H1 (cell line): ENCODE data around the gene DHRS9. TPM values are rescaled to one million over a fixed set of nuclear protein-coding genes. Genes with fewer than 3 reads are reported as not detected.

Source experiments
- CTCF ChIA-PET: fragments of 300-600 bp; sonication (Branson Sonifier 250); formaldehyde crosslinking; loops from one replicate; lab custom pipeline; 2021; ENCODE audit not compliant: partially characterized antibody; lab: Charles Lee
- POLR2A ChIA-PET: fragments of 300-600 bp; sonication (Branson Sonifier 250); formaldehyde crosslinking; loops from one replicate; lab custom pipeline; 2021; ENCODE audit warnings: inconsistent platforms; ENCODE audit not compliant: partially characterized antibody; lab: Charles Lee
- DNase-seq, 2 experiments: peaks; one replicate each; pipeline versions ENCODE4 v3.0.0 to v3.0.0-alpha.2; 2010 to 2022; ENCODE audit warnings: low spot score in 2 of 2, low read depth in 1 of 2, mixed read lengths in 1 of 2
- FAIRE-seq: peaks from 2 replicates; lab custom pipeline; 2011; peaks lifted over from hg19 to GRCh38; lab: Jason Lieb, UNC
- H2AFZ ChIP-seq: 2 replicates; pipeline ENCODE4 v1.8.1; 2012; ENCODE audit warnings: low read length, inconsistent platforms
- H2AK5ac ChIP-seq: 2 replicates; pipeline ENCODE4 v1.6.1; 2013; ENCODE audit warnings: low read depth, low read length
- H2BK120ac ChIP-seq: replicated peaks from 2 replicates; pipeline ENCODE3; 2013; ENCODE audit warnings: low read depth, low read length, inconsistent platforms
- H2BK12ac ChIP-seq: 2 replicates; pipeline ENCODE4 v1.6.1; 2013; ENCODE audit warnings: low read depth, low read length
- H2BK15ac ChIP-seq: 2 replicates; pipeline ENCODE4 v1.6.1; 2013; ENCODE audit warnings: low read length
- H2BK20ac ChIP-seq: 2 replicates; pipeline ENCODE4 v1.6.1; 2013; ENCODE audit warnings: low read length
- H2BK5ac ChIP-seq: 2 replicates; pipeline ENCODE4 v1.6.1; 2013; ENCODE audit warnings: low read depth, low read length
- H3K14ac ChIP-seq: 2 replicates; pipeline ENCODE4 v1.6.1; 2013; ENCODE audit warnings: inconsistent platforms; ENCODE audit not compliant: insufficient read length
- H3K18ac ChIP-seq: 2 replicates; pipeline ENCODE4 v1.6.1; 2013; ENCODE audit warnings: low read length; ENCODE audit errors: extremely low read depth
- H3K23ac ChIP-seq: 2 replicates; pipeline ENCODE4 v1.6.1; 2013; ENCODE audit warnings: inconsistent platforms; ENCODE audit not compliant: insufficient read length
- H3K23me2 ChIP-seq: 2 replicates; pipeline ENCODE4 v1.6.1; 2013; ENCODE audit warnings: low read depth, low read length
- H3K27ac ChIP-seq: 2 replicates; pipeline ENCODE4 v1.6.1; 2011; ENCODE audit warnings: low read depth, low read length, inconsistent platforms
- H3K27me3 ChIP-seq, 4 experiments: replicated peaks in 1 of 4; 1 replicate in 1 of 4; 2 replicates in 3 of 4; pipeline versions ENCODE4 v1.6.1 to v1.8.1; 2011 to 2013; ENCODE audit warnings: low read length in 3 of 4, mild to moderate bottlenecking in 3 of 4, inconsistent platforms in 2 of 4, mixed read lengths in 2 of 4, moderate library complexity in 1 of 4; ENCODE audit not compliant: control insufficient read depth in 3 of 4, insufficient read depth in 3 of 4; ENCODE audit errors: extremely low read depth in 1 of 4
- H3K36me3 ChIP-seq, 4 experiments: 2 replicates each; pipeline versions ENCODE4 v1.6.1 to v1.8.1; 2011 to 2013; ENCODE audit warnings: mild to moderate bottlenecking in 4 of 4, low read length in 3 of 4, moderate library complexity in 2 of 4, control low read depth in 1 of 4, inconsistent platforms in 1 of 4; ENCODE audit not compliant: insufficient read depth in 4 of 4, control insufficient read depth in 2 of 4
- H3K4ac ChIP-seq: replicated peaks from 2 replicates; pipeline ENCODE3; 2013; ENCODE audit warnings: low read length, low read depth, mixed read lengths, inconsistent platforms; ENCODE audit not compliant: insufficient read length
- H3K4me1 ChIP-seq, 4 experiments: replicated peaks in 1 of 4; 1 replicate in 1 of 4; 2 replicates in 3 of 4; pipeline versions ENCODE4 v1.6.1 to v1.8.1; 2011 to 2013; ENCODE audit warnings: low read length in 3 of 4, inconsistent platforms in 2 of 4, mixed read lengths in 1 of 4; ENCODE audit not compliant: insufficient read depth in 4 of 4, control insufficient read depth in 3 of 4
- H3K4me2 ChIP-seq, 2 experiments: 2 replicates each; pipeline versions ENCODE4 v1.6.1 to v1.8.1; 2011 to 2013; ENCODE audit warnings: low read depth in 2 of 2, low read length in 2 of 2, control low read depth in 1 of 2, inconsistent platforms in 1 of 2, mild to moderate bottlenecking in 1 of 2; ENCODE audit not compliant: insufficient read depth in 1 of 2
- H3K4me3 ChIP-seq, 4 experiments: fragments of 200-600, 300-600 bp in 1 of 4; sonication (generic), shearing (Covaris generic), sonication (Bioruptor Twin) in 1 of 4; 2 replicates each; pipeline versions ENCODE4 v1.5.1 to v1.8.1; 2011 to 2016; ENCODE audit warnings: low read length in 4 of 4, low read depth in 3 of 4, control low read depth in 2 of 4, inconsistent platforms in 2 of 4, mild to moderate bottlenecking in 2 of 4, mixed read lengths in 1 of 4, moderate library complexity in 1 of 4; ENCODE audit not compliant: insufficient read depth in 2 of 4; ENCODE audit errors: extremely low read depth in 1 of 4
- H3K56ac ChIP-seq: replicated peaks from 2 replicates; pipeline ENCODE3; 2013; ENCODE audit warnings: low read depth, mild to moderate bottlenecking, mixed read lengths, low read length, inconsistent platforms; ENCODE audit not compliant: insufficient read length
- H3K79me1 ChIP-seq: 2 replicates; pipeline ENCODE4 v1.6.1; 2013; ENCODE audit warnings: low read depth, low read length, control low read depth
- H3K79me2 ChIP-seq, 2 experiments: 2 replicates each; pipeline versions ENCODE4 v1.6.1 to v1.8.1; 2012 to 2013; ENCODE audit warnings: low read length in 2 of 2, mild to moderate bottlenecking in 2 of 2, inconsistent platforms in 1 of 2; ENCODE audit not compliant: insufficient read depth in 2 of 2, control insufficient read depth in 1 of 2
- H3K9ac ChIP-seq, 4 experiments: replicated peaks in 1 of 4; 1 replicate in 1 of 4; 2 replicates in 3 of 4; pipeline versions ENCODE4 v1.6.1 to v1.8.1; 2011 to 2013; ENCODE audit warnings: low read depth in 3 of 4, low read length in 3 of 4, control low read depth in 2 of 4, mild to moderate bottlenecking in 2 of 4, moderate library complexity in 2 of 4, inconsistent platforms in 1 of 4; ENCODE audit errors: extremely low read depth in 1 of 4
- H3K9me3 ChIP-seq, 2 experiments: 2 replicates each; pipeline versions ENCODE4 v1.6.1 to v1.8.1; 2012 to 2013; ENCODE audit warnings: mild to moderate bottlenecking in 2 of 2, moderate library complexity in 2 of 2, control low read depth in 1 of 2, inconsistent platforms in 1 of 2, low read depth in 1 of 2, low read length in 1 of 2, mixed read lengths in 1 of 2; ENCODE audit not compliant: insufficient read depth in 2 of 2
- H4K20me1 ChIP-seq, 2 experiments: replicated peaks in 1 of 2; 2 replicates each; pipeline versions ENCODE3 to v1.8.1; 2011 to 2013; ENCODE audit warnings: inconsistent platforms in 2 of 2, low read length in 2 of 2, mild to moderate bottlenecking in 1 of 2; ENCODE audit not compliant: insufficient read depth in 2 of 2, control insufficient read depth in 1 of 2
- H4K5ac ChIP-seq: 2 replicates; pipeline ENCODE4 v1.6.1; 2013; ENCODE audit warnings: low read length, low read depth, mixed read lengths, inconsistent platforms; ENCODE audit not compliant: insufficient read length
- H4K8ac ChIP-seq: 2 replicates; pipeline ENCODE4 v1.8.0; 2013; ENCODE audit warnings: mild to moderate bottlenecking, moderate library complexity, low read length, inconsistent platforms; ENCODE audit not compliant: insufficient read depth; ENCODE audit errors: extremely low read depth
- H4K91ac ChIP-seq: replicated peaks from 2 replicates; pipeline ENCODE3; 2013; ENCODE audit warnings: low read length, mixed read lengths, inconsistent platforms; ENCODE audit not compliant: insufficient read length
- CREB1 ChIP-seq: IDR thresholded peaks from 2 replicates; pipeline ENCODE4 v1.6.1; 2012; ENCODE audit warnings: inconsistent platforms
- EP300 ChIP-seq, 2 experiments: IDR thresholded peaks; 1 replicate in 1 of 2; 2 replicates in 1 of 2; pipeline ENCODE4 v1.6.1; 2011 to 2012; ENCODE audit warnings: low read depth in 2 of 2, low read length in 2 of 2, mild to moderate bottlenecking in 2 of 2, borderline replicate concordance in 1 of 2, inconsistent platforms in 1 of 2, moderate library complexity in 1 of 2
- GTF2F1 ChIP-seq: IDR thresholded peaks from 2 replicates; pipeline ENCODE4 v1.6.1; 2012; ENCODE audit warnings: low read depth, low read length, improper control_type of control experiment, borderline replicate concordance
- KDM5A ChIP-seq: fragments of 200-600 bp; IDR thresholded peaks from 2 replicates; pipeline ENCODE4 v1.7.1; 2012; ENCODE audit warnings: mild to moderate bottlenecking, low read length, inconsistent platforms, mixed read lengths
- POLR2AphosphoS5 ChIP-seq: IDR thresholded peaks from 2 replicates; pipeline ENCODE4 v1.6.1; 2011; ENCODE audit warnings: low read depth, low read length
- SAP30 ChIP-seq: fragments of 300-600 bp; sonication (generic); IDR thresholded peaks from 2 replicates; pipeline ENCODE4 v1.7.1; 2012; ENCODE audit warnings: low read length, moderate library complexity, mild to moderate bottlenecking, inconsistent platforms; ENCODE audit not compliant: insufficient read depth, insufficient replicate concordance
- SP1 ChIP-seq: IDR thresholded peaks from 2 replicates; pipeline ENCODE4 v1.6.1; 2011; ENCODE audit warnings: low read depth, low read length
- SUZ12 ChIP-seq: fragments of 200-600 bp; sonication (generic); IDR thresholded peaks from 2 replicates; pipeline ENCODE4 v1.6.1; 2012; ENCODE audit warnings: mild to moderate bottlenecking, inconsistent platforms, low read length, moderate library complexity, mixed read lengths
- ZNF274 ChIP-seq: IDR thresholded peaks from 2 replicates; pipeline ENCODE4 v1.7.0; 2012; ENCODE audit warnings: low read length, borderline replicate concordance; ENCODE audit errors: extremely low read depth
- WGBS, 2 experiments: shearing (Covaris generic) in 1 of 2; methylation state at CpG; one replicate each; pipeline versions ENCODE4 v1.1.6 to v1.1.7; 2013 to 2015; ENCODE audit warnings: low lambda C conversion rate in 2 of 2, mixed read lengths in 2 of 2, inconsistent platforms in 1 of 2, low coverage in 1 of 2, missing lambda C conversion rate in 1 of 2; ENCODE audit not compliant: insufficient replicate concordance in 2 of 2, insufficient coverage in 1 of 2, insufficient read length in 1 of 2; ENCODE audit errors: extremely low coverage in 1 of 2, missing lambda C conversion rate in 1 of 2; 5-methylcytosine and 5-hydroxymethylcytosine counted together
- long read RNA-seq, 2 experiments: library from RNA in 1 of 2; library from capped mRNA in 1 of 2; stranded (forward); transcript quantifications; one replicate each; pipeline ENCODE4 v2.0.0, GENCODE V29; 2021; ENCODE audit warnings: inconsistent platforms in 1 of 2
- polyA minus RNA-seq, 3 experiments: library from RNA; depleted of rRNA, polyadenylated mRNA; stranded (reverse); fragments of >200 nt; gene quantifications; 1 replicate in 2 of 3; 2 replicates in 1 of 3; pipeline ENCODE4 v1.2.3, GENCODE V29; 2011
- polyA plus RNA-seq, 7 experiments: library from polyadenylated mRNA; depleted of rRNA in 3 of 7; stranded (reverse) in 5 of 7; unstranded in 2 of 7; fragments of >200 nt in 5 of 7; fragments of 200-250 nt in 2 of 7; gene quantifications; 1 replicate in 5 of 7; 2 replicates in 1 of 7; 4 replicates in 1 of 7; pipeline versions ENCODE4 v1.2.1 to v1.2.3, GENCODE V29; 2011 to 2013; ENCODE audit warnings: missing spikeins in 2 of 7, mixed read lengths in 2 of 7
- total RNA-seq: library from RNA; stranded (reverse); fragmentation: NEBNext Ultra II Directional; extraction: Animal tissue kit (Norgen Biotek cat#: 25700); gene quantifications from 2 replicates; pipeline ENCODE4 v1.2.1, GENCODE V29; 2021
- TF ChIP-seq, protein P1 (sequence below): IDR thresholded peaks from 2 replicates; pipeline ENCODE4 v1.6.1; 2011; ENCODE audit warnings: low read length, improper control_type of control experiment
- TF ChIP-seq, protein P2 (sequence below): IDR thresholded peaks from 2 replicates; pipeline ENCODE4 v1.6.1; 2011; ENCODE audit warnings: low read depth, mild to moderate bottlenecking, low read length; ENCODE audit not compliant: insufficient read depth

Gene DHRS9
- not detected in 2 replicates for total RNA-seq
- not detected in 2 replicates for polyA plus RNA-seq (2011; rRNA removed)
- polyA plus RNA-seq (2011; cell fraction: cytosol; rRNA removed) = not detected
- not detected for polyA plus RNA-seq (2011; cell fraction: nucleus; rRNA removed)
- not detected in 4 replicates for polyA plus RNA-seq (2012, experiment 1 of 2)
- not detected for polyA plus RNA-seq (2012, experiment 2 of 2)
- polyA plus RNA-seq (2013, experiment 1 of 2) = not detected
- polyA plus RNA-seq (2013, experiment 2 of 2) = not detected
- not detected in 2 replicates for polyA minus RNA-seq (2011; rRNA and poly(A)+ RNA removed)
- polyA minus RNA-seq (2011; cell fraction: cytosol; rRNA and poly(A)+ RNA removed) = not detected
- not detected for polyA minus RNA-seq (2011; cell fraction: nucleus; rRNA and poly(A)+ RNA removed)
- long read RNA-seq, experiment 1 = 0 reads
- long read RNA-seq, experiment 2 = 0 reads

DNA sequence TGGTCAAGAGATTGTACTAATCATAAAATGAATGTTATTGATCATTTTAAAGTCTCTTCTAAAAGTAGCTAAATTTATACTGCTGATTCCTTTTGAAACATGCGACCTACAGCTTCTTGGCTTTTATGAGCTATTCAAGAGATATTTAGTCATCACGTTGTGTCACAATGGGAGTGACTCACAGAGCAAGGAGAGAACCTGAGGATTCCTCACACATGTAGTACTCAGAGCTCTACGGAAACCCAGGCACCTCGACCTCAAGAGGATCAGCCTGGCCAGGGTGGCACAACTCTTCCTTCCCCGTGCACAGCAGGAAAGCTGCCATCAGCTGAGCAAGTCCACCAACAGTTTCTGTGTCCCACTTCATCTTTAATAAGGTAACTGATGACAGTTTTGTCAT is at the start of gene DHRS9:
TSS of gene DHRS9 (plus strand) at position 223 of the 400 bp plus-strand sequence. CDS start 12,019 bp downstream, outside the sequence.
- Histone ChIP-seq H3K79me1 (no peaks in the 10 kb centered on the region), H3K23ac (no peak within 1 kb of the TSS), H3K36me3 (no peaks in the 10 kb centered on the region), H3K56ac (no peak within 1 kb of the TSS), H3K27me3 (no peaks in the 10 kb centered on the region), H3K27ac (no peak within 1 kb of the TSS), H4K8ac (no peak within 1 kb of the TSS), H4K5ac (no peak within 1 kb of the TSS), H2BK5ac (no peak within 1 kb of the TSS), H4K20me1 (no peaks in the 10 kb centered on the region), H3K79me2 (no peaks in the 10 kb centered on the region), H2AFZ (no peak within 1 kb of the TSS), H4K91ac (no peak within 1 kb of the TSS), H3K9ac (no peak within 1 kb of the TSS), H2BK12ac (no peak within 1 kb of the TSS), H3K4me1 (no peaks in the 10 kb centered on the region), H3K9me3 (no peaks in the 10 kb centered on the region), H2BK20ac (no peak within 1 kb of the TSS), H3K4me2 (no peak within 1 kb of the TSS), H3K14ac (no peak within 1 kb of the TSS), H3K23me2 (no peaks in the 10 kb centered on the region), H3K18ac (no peak within 1 kb of the TSS), H2AK5ac (no peak within 1 kb of the TSS), H2BK120ac (no peak within 1 kb of the TSS), H2BK15ac (no peak within 1 kb of the TSS), H3K4ac (no peak within 1 kb of the TSS), H3K4me3 (no peak within 1 kb of the TSS)
- FAIRE-seq (no peak), DNase-seq (no peak)
- ChIA-PET POLR2A (no interaction called here), CTCF (interaction anchor here (1.3 kb wide), 1 partner anchor 15 kb away, joined by 4 read pairs; no protein-coding TSS in a partner anchor)
- WGBS, 2 experiments = 81% methylated on average over 5 of the region's 5 CpGs; no CpG with 5 or more reads in 1 of the 2 experiments
- TF ChIP-seq EP300 (IDR thresholded peaks at IDR 0.05; ENCODE audit: borderline replicate concordance in 1 of 2, low read depth in 2 of 2, low read length in 2 of 2) (no peak), SAP30 (no peak), GTF2F1 (no peak), ZNF274 (no peak), CREB1 (no peak), POLR2AphosphoS5 (no peak), SUZ12 (no peak), SP1 (no peak), KDM5A (no peak)
- TF ChIP-seq, protein P1, sequence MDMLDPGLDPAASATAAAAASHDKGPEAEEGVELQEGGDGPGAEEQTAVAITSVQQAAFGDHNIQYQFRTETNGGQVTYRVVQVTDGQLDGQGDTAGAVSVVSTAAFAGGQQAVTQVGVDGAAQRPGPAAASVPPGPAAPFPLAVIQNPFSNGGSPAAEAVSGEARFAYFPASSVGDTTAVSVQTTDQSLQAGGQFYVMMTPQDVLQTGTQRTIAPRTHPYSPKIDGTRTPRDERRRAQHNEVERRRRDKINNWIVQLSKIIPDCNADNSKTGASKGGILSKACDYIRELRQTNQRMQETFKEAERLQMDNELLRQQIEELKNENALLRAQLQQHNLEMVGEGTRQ = no peak
- TF ChIP-seq, protein P2, sequence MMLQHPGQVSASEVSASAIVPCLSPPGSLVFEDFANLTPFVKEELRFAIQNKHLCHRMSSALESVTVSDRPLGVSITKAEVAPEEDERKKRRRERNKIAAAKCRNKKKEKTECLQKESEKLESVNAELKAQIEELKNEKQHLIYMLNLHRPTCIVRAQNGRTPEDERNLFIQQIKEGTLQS = no peak
